Stimulated activated CD4-positive, alpha-beta T cell treated with anti-CD3 and anti-CD28 coated beads, TNF-alpha, amount 100 ng/mL, for 48 hours (primary cell): ENCODE results near the gene FRMPD4.

Experiments used
- DNase-seq, 3 donors: peaks; one replicate each; pipeline ENCODE4 v3.0.0-alpha.2; 2020; ENCODE audit warnings: low read depth in 3 of 3

The FRMPD4 gene

GRCh38 chrX:12657433-12657832 is 519.2 kb downstream of the FRMPD4 start:
- DNase-seq: no peak

GRCh38 chrX:12657881-12658280 is 519.6 kb downstream of the FRMPD4 start:
- DNase-seq: no peak

GRCh38 chrX:12661464-12661863 is 523.2 kb downstream of the FRMPD4 start:
- DNase-seq: no peak

- no peak for DNase-seq
These were observed 534.3 kb downstream of the FRMPD4 start for GRCh38 chrX:12672367-12673106.

- no peak for DNase-seq
These were observed 535.2 kb downstream of the FRMPD4 start for GRCh38 chrX:12673487-12673886.

- no peak for DNase-seq
These were observed 541.2 kb downstream of the FRMPD4 start for GRCh38 chrX:12679522-12679921.

GRCh38 chrX:12681047-12681446 is 542.8 kb downstream of the FRMPD4 start:
- no peak for DNase-seq

- no peak for DNase-seq
These were observed 547.3 kb downstream of the FRMPD4 start for GRCh38 chrX:12685541-12685940.

GRCh38 chrX:12686331-12686730 is 548.1 kb downstream of the FRMPD4 start:
- no peak for DNase-seq

GRCh38 chrX:12690646-12691045 is 552.4 kb downstream of the FRMPD4 start:
- no peak for DNase-seq

GRCh38 chrX:12693754-12694153 is 555.5 kb downstream of the FRMPD4 start:
- DNase-seq: no peak

- no peak for DNase-seq
These were observed 562.5 kb downstream of the FRMPD4 start for GRCh38 chrX:12700745-12701144.

GRCh38 chrX:12701628-12702027 is 563.4 kb downstream of the FRMPD4 start:
- DNase-seq: peak in 2 of 3 donors; percentile 16 to 19

- DNase-seq: no peak
These were observed 564.3 kb downstream of the FRMPD4 start for GRCh38 chrX:12702509-12703091.

- DNase-seq: no peak
These were observed 566.4 kb downstream of the FRMPD4 start for GRCh38 chrX:12704706-12705105.

GRCh38 chrX:12709047-12709446 is 570.8 kb downstream of the FRMPD4 start:
- no peak for DNase-seq

GRCh38 chrX:12711435-12712040 is 573.3 kb downstream of the FRMPD4 start:
- DNase-seq: no peak

- DNase-seq: no peak
These were observed 578.3 kb downstream of the FRMPD4 start for GRCh38 chrX:12716574-12716973.

- no peak for DNase-seq
These were observed 581.6 kb downstream of the FRMPD4 start for GRCh38 chrX:12719837-12720236.

GRCh38 chrX:12721042-12721441 is 582.8 kb downstream of the FRMPD4 start:
- DNase-seq: no peak

- DNase-seq: no peak
These were observed 584.0 kb downstream of the FRMPD4 start for GRCh38 chrX:12722314-12722713.

GRCh38 chrX:12741416-12741815 is 603.1 kb downstream of the FRMPD4 start:
- DNase-seq: no peak

GRCh38 chrX:12747433-12747832 is 609.2 kb downstream of the FRMPD4 start:
- DNase-seq: no peak
